Measurements from ENCODE around the gene ATAD3B. TPM values are rescaled to one million over a fixed set of nuclear protein-coding genes. Genes with fewer than 3 reads are reported as not detected.

ATAD3B gene
- total and polyA plus RNA-seq, 2 of the 13 experiments (the other 11 are each of a cell fraction or from before 2014, with no cell fraction given), result 9.6 to 31.1 TPM

DNA sequence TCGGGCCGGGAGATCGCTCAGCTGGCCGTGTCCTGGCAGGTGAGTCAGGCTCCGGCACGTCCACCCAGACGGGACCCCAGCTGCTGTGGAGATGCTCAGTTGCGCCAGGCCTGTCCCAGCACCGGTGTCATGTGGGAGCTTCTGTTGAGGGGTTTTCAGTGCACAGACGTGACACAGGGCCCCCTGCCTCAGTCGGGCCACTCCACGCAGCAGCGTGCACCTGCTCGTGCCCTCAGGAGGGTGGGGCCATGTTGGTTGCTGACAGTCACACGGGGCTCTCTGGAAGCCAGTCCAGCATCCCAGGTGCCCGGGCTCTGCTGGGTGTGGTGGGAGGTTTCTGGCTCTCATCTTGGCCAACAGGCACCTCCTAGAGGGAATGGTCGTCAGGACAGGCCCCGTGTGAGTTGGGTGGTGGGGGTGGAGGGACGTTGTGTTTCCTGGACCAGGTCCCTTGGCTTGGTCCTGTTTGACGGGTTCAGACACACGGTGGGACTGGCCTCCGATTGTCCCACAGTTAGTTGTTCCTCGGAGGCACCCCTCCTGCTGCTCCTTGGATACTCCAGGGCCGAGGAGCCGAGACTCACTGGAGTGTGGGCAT is 19.2 kb downstream of the ATAD3B start (continued):
- TF ChIP-seq, protein P1, sequence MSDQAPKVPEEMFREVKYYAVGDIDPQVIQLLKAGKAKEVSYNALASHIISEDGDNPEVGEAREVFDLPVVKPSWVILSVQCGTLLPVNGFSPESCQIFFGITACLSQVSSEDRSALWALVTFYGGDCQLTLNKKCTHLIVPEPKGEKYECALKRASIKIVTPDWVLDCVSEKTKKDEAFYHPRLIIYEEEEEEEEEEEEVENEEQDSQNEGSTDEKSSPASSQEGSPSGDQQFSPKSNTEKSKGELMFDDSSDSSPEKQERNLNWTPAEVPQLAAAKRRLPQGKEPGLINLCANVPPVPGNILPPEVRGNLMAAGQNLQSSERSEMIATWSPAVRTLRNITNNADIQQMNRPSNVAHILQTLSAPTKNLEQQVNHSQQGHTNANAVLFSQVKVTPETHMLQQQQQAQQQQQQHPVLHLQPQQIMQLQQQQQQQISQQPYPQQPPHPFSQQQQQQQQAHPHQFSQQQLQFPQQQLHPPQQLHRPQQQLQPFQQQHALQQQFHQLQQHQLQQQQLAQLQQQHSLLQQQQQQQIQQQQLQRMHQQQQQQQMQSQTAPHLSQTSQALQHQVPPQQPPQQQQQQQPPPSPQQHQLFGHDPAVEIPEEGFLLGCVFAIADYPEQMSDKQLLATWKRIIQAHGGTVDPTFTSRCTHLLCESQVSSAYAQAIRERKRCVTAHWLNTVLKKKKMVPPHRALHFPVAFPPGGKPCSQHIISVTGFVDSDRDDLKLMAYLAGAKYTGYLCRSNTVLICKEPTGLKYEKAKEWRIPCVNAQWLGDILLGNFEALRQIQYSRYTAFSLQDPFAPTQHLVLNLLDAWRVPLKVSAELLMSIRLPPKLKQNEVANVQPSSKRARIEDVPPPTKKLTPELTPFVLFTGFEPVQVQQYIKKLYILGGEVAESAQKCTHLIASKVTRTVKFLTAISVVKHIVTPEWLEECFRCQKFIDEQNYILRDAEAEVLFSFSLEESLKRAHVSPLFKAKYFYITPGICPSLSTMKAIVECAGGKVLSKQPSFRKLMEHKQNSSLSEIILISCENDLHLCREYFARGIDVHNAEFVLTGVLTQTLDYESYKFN (CRISPR knock-in tag; conservative IDR thresholded peaks at IDR 0.05), result no peak
- TF ChIP-seq ZNF614 (CRISPR knock-in tag; IDR thresholded peaks at IDR 0.05; ENCODE audit: borderline replicate concordance) (no peak), NFAT5 (CRISPR knock-in tag; IDR thresholded peaks at IDR 0.05) (no peak), POGK (CRISPR knock-in tag; conservative IDR thresholded peaks at IDR 0.05) (no peak), PHB2 (IDR thresholded peaks at IDR 0.05; ENCODE audit: partially characterized antibody) (no peak), CHD2 (IDR thresholded peaks at IDR 0.05; ENCODE audit: low read depth, low read length) (no peak), HNRNPH1 (optimal IDR thresholded peaks at IDR 0.05; ENCODE audit: low read depth, low read length) (no peak), ZNF460 (CRISPR knock-in tag; IDR thresholded peaks at IDR 0.05; ENCODE audit: borderline replicate concordance) (no peak), ATF7 (IDR thresholded peaks at IDR 0.05) (no peak), ATF7 (CRISPR knock-in tag; IDR thresholded peaks at IDR 0.05) (no peak)
- TF ChIP-seq, protein P2, sequence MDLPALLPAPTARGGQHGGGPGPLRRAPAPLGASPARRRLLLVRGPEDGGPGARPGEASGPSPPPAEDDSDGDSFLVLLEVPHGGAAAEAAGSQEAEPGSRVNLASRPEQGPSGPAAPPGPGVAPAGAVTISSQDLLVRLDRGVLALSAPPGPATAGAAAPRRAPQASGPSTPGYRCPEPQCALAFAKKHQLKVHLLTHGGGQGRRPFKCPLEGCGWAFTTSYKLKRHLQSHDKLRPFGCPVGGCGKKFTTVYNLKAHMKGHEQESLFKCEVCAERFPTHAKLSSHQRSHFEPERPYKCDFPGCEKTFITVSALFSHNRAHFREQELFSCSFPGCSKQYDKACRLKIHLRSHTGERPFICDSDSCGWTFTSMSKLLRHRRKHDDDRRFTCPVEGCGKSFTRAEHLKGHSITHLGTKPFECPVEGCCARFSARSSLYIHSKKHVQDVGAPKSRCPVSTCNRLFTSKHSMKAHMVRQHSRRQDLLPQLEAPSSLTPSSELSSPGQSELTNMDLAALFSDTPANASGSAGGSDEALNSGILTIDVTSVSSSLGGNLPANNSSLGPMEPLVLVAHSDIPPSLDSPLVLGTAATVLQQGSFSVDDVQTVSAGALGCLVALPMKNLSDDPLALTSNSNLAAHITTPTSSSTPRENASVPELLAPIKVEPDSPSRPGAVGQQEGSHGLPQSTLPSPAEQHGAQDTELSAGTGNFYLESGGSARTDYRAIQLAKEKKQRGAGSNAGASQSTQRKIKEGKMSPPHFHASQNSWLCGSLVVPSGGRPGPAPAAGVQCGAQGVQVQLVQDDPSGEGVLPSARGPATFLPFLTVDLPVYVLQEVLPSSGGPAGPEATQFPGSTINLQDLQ (CRISPR knock-in tag; IDR thresholded peaks at IDR 0.05), result no peak
- TF ChIP-seq, protein P3, sequence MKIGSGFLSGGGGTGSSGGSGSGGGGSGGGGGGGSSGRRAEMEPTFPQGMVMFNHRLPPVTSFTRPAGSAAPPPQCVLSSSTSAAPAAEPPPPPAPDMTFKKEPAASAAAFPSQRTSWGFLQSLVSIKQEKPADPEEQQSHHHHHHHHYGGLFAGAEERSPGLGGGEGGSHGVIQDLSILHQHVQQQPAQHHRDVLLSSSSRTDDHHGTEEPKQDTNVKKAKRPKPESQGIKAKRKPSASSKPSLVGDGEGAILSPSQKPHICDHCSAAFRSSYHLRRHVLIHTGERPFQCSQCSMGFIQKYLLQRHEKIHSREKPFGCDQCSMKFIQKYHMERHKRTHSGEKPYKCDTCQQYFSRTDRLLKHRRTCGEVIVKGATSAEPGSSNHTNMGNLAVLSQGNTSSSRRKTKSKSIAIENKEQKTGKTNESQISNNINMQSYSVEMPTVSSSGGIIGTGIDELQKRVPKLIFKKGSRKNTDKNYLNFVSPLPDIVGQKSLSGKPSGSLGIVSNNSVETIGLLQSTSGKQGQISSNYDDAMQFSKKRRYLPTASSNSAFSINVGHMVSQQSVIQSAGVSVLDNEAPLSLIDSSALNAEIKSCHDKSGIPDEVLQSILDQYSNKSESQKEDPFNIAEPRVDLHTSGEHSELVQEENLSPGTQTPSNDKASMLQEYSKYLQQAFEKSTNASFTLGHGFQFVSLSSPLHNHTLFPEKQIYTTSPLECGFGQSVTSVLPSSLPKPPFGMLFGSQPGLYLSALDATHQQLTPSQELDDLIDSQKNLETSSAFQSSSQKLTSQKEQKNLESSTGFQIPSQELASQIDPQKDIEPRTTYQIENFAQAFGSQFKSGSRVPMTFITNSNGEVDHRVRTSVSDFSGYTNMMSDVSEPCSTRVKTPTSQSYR (CRISPR knock-in tag; IDR thresholded peaks at IDR 0.05; ENCODE audit: borderline replicate concordance), result no peak
